NCI-H774 (cell line): Measurements from ENCODE around the gene TNFRSF21.
"Not testable (repeated sequence)": the region's sequence is repeated elsewhere in the genome, so short reads cannot be mapped to it uniquely, and the experiment has no call there.

Source experiments
- DNase-seq: peaks from one replicate; lab custom pipeline; 2025; lab: John Stamatoyannopoulos, UW

Gene TNFRSF21

GRCh38 chr6:47288267-47289090, 21.2 kb downstream of the TNFRSF21 start:
- peak; percentile 42 for DNase-seq

GRCh38 chr6:47286301-47286700, 23.4 kb downstream of the TNFRSF21 start:
- no peak for DNase-seq

GRCh38 chr6:47283993-47284392, 25.7 kb downstream of the TNFRSF21 start:
- DNase-seq, result no peak

- DNase-seq, result no peak
Observed at GRCh38 chr6:47278545-47278944, 31.2 kb downstream of the TNFRSF21 start.

GRCh38 chr6:47277702-47278101, 32.0 kb downstream of the TNFRSF21 start:
- no peak for DNase-seq

- no peak for DNase-seq
Observed at GRCh38 chr6:47276377-47276776, 33.3 kb downstream of the TNFRSF21 start.

GRCh38 chr6:47275640-47276039, 34.1 kb downstream of the TNFRSF21 start:
- DNase-seq, result no peak

GRCh38 chr6:47275132-47275531, 34.6 kb downstream of the TNFRSF21 start:
- not testable (repeated sequence) for DNase-seq

- DNase-seq, result no peak
Observed at GRCh38 chr6:47268572-47269187, 41.0 kb downstream of the TNFRSF21 start.

- DNase-seq, result no peak
Observed at GRCh38 chr6:47267301-47267700, 42.4 kb downstream of the TNFRSF21 start.

GRCh38 chr6:47265971-47266370, 43.7 kb downstream of the TNFRSF21 start:
- no peak for DNase-seq

GRCh38 chr6:47264775-47265184, 44.9 kb downstream of the TNFRSF21 start:
- no peak for DNase-seq

- DNase-seq, result no peak
Observed at GRCh38 chr6:47263268-47263667, 46.4 kb downstream of the TNFRSF21 start.

GRCh38 chr6:47262231-47262630, 47.5 kb downstream of the TNFRSF21 start:
- DNase-seq, result no peak

- no peak for DNase-seq
Observed at GRCh38 chr6:47261191-47261590, 48.5 kb downstream of the TNFRSF21 start.

- DNase-seq, result no peak
Observed at GRCh38 chr6:47260021-47260420, 49.7 kb downstream of the TNFRSF21 start.

- no peak for DNase-seq
Observed at GRCh38 chr6:47258724-47259347, 50.9 kb downstream of the TNFRSF21 start.

GRCh38 chr6:47256981-47257730, 52.5 kb downstream of the TNFRSF21 start:
- DNase-seq, result no peak

- DNase-seq, result no peak
Observed at GRCh38 chr6:47256361-47256760, 53.3 kb downstream of the TNFRSF21 start.

- no peak for DNase-seq
Observed at GRCh38 chr6:47254906-47255305, 54.8 kb downstream of the TNFRSF21 start.

- no peak for DNase-seq
Observed at GRCh38 chr6:47254051-47254450, 55.7 kb downstream of the TNFRSF21 start.

GRCh38 chr6:47253136-47253535, 56.6 kb downstream of the TNFRSF21 start:
- DNase-seq, result no peak
